DND-41 (cell line): ENCODE measurements around the gene TSNAX.

ENCODE experiments used
- CTCF ChIP-seq: IDR thresholded peaks from 2 replicates; pipeline ENCODE4 v1.5.1; 2012; ENCODE audit warnings: borderline replicate concordance, low read length, moderate library complexity, mild to moderate bottlenecking; ENCODE audit not compliant: poor library complexity, severe bottlenecking; ENCODE audit errors: extremely low read depth
- EZH2 ChIP-seq: IDR thresholded peaks from 3 replicates; pipeline ENCODE4 v1.6.1; 2012; ENCODE audit warnings: borderline replicate concordance, low read depth, mild to moderate bottlenecking, moderate library complexity, low read length, inconsistent platforms; ENCODE audit not compliant: severe bottlenecking

DNA sequence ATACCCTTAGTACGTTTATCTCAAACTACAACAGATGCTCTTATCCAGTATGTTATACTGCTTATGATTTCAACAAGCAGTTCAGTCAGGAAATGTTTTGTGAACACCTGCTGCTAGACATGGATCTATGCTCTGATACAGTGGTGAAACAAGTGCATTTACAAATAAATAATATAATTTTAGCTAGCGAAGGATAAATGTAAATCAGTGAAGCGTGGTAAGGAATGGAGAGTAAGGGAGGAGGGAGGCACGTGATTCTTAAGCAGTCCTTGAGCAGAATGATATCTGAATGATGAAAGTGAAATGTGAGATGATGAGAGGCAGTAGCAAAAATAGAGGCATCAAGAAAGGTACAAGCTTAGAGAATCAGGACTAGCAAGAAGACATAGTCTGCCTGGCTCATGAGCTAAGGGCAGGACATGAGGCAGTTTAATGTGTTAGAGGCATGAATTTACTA is 6.3 kb downstream of the TSNAX start:
- TF ChIP-seq EZH2, result no peak
- no peak for TF ChIP-seq CTCF
